IMR-90 (cell line): ENCODE data around the gene KLK13. TPM values are rescaled to one million over a fixed set of nuclear protein-coding genes. Genes with fewer than 3 reads are reported as not detected.
A peak's percentile ranks its signal among the peaks of the same experiment; 100 is the strongest.

ENCODE experiments used
- ATAC-seq: fragments of 200-7000 bp; cut with Tn5 transposase; 2 replicates; pipeline ENCODE4 v1.9.1; 2020; ENCODE audit warnings: low read depth, mild to moderate bottlenecking, moderate library complexity
- BruUV-seq: library from RNA; stranded (reverse); fragments of 400-500 nt; replicated peaks from 2 replicates; lab custom pipeline; 2021; lab: Mats Ljungman, UMichigan
- CTCF ChIA-PET: fragments of 300-600 bp; formaldehyde crosslinking; extraction: SDS; loops from one replicate; lab custom pipeline; 2021; ENCODE audit warnings: antibody characterized with exemption; lab: Yijun Ruan, JAX
- POLR2A ChIA-PET: fragments of 300-600 bp; sonication (Branson Sonifier 250); formaldehyde crosslinking; loops from one replicate; lab custom pipeline; 2022; ENCODE audit warnings: antibody characterized with exemption; ENCODE audit not compliant: unreplicated experiment; lab: Charles Lee
- DNase-seq: peaks from one replicate; pipeline ENCODE4 v3.0.0; 2013
- H2AFZ ChIP-seq: replicated peaks from 2 replicates; pipeline ENCODE3; 2013; ENCODE audit warnings: low read length, mild to moderate bottlenecking; ENCODE audit not compliant: poor library complexity
- H2AK5ac ChIP-seq: 2 replicates; pipeline ENCODE4 v1.6.1; 2013; ENCODE audit warnings: low read depth, low read length, inconsistent platforms
- H2AK9ac ChIP-seq: replicated peaks from 2 replicates; pipeline ENCODE3; 2013; ENCODE audit warnings: mild to moderate bottlenecking, low read depth, low read length, moderate library complexity; ENCODE audit not compliant: poor library complexity
- H2BK120ac ChIP-seq: 2 replicates; pipeline ENCODE4 v1.6.1; 2013; ENCODE audit warnings: low read depth, low read length, inconsistent platforms
- H2BK15ac ChIP-seq: 3 replicates; pipeline ENCODE4 v1.6.1; 2013; ENCODE audit warnings: low read depth, low read length, inconsistent platforms
- H2BK20ac ChIP-seq: 2 replicates; pipeline ENCODE4 v1.6.1; 2013; ENCODE audit warnings: low read depth, mild to moderate bottlenecking, inconsistent platforms, low read length, moderate library complexity
- H2BK5ac ChIP-seq: 2 replicates; pipeline ENCODE4 v1.6.1; 2013; ENCODE audit warnings: mild to moderate bottlenecking, low read depth, low read length, inconsistent platforms; ENCODE audit not compliant: poor library complexity, severe bottlenecking
- H3K14ac ChIP-seq: replicated peaks from 2 replicates; pipeline ENCODE4 v1.6.1; 2013; ENCODE audit warnings: low read depth, low read length, inconsistent platforms
- H3K18ac ChIP-seq: 2 replicates; pipeline ENCODE4 v1.6.1; 2013; ENCODE audit warnings: low read depth, low read length, control low read depth
- H3K23ac ChIP-seq: 2 replicates; pipeline ENCODE4 v1.6.1; 2013; ENCODE audit warnings: low read depth, low read length, inconsistent platforms
- H3K27ac ChIP-seq: 2 replicates; pipeline ENCODE4 v1.5.1; 2013; ENCODE audit warnings: mild to moderate bottlenecking, control low read depth, low read length; ENCODE audit not compliant: insufficient read depth
- H3K27me3 ChIP-seq: 2 replicates; pipeline ENCODE4 v1.6.1; 2013; ENCODE audit warnings: low read length; ENCODE audit not compliant: control insufficient read depth, insufficient read depth
- H3K36me3 ChIP-seq: 2 replicates; pipeline ENCODE4 v1.6.1; 2013; ENCODE audit warnings: low read length, mixed read lengths; ENCODE audit not compliant: control insufficient read depth, insufficient read depth
- H3K4ac ChIP-seq: 2 replicates; pipeline ENCODE4 v1.6.1; 2013; ENCODE audit warnings: low read depth, low read length, inconsistent platforms
- H3K4me1 ChIP-seq: 2 replicates; pipeline ENCODE4 v1.6.1; 2013; ENCODE audit warnings: low read length, mixed read lengths; ENCODE audit not compliant: control insufficient read depth, insufficient read depth
- H3K4me2 ChIP-seq: 2 replicates; pipeline ENCODE4 v1.6.1; 2013; ENCODE audit warnings: low read depth, mild to moderate bottlenecking, control low read depth, low read length, moderate library complexity
- H3K4me3 ChIP-seq: 2 replicates; pipeline ENCODE4 v1.5.1; 2013; ENCODE audit warnings: low read depth, mild to moderate bottlenecking, control low read depth, low read length, moderate library complexity; ENCODE audit not compliant: insufficient read depth
- H3K56ac ChIP-seq: 2 replicates; pipeline ENCODE4 v1.6.1; 2013; ENCODE audit warnings: low read length, inconsistent platforms; ENCODE audit not compliant: insufficient read depth; ENCODE audit errors: extremely low read depth
- H3K79me1 ChIP-seq, 2 experiments: 2 replicates each; pipeline ENCODE4 v1.6.1; 2013; ENCODE audit warnings: low read length in 2 of 2, inconsistent platforms in 1 of 2, low read depth in 1 of 2
- H3K9ac ChIP-seq: 2 replicates; pipeline ENCODE4 v1.6.1; 2013; ENCODE audit warnings: low read depth, low read length, control low read depth
- H3K9me1 ChIP-seq: 2 replicates; pipeline ENCODE4 v1.6.1; 2013; ENCODE audit warnings: low read length, inconsistent platforms; ENCODE audit not compliant: insufficient read depth
- H3K9me3 ChIP-seq: 2 replicates; pipeline ENCODE4 v1.6.1; 2013; ENCODE audit warnings: low read length; ENCODE audit not compliant: control insufficient read depth, insufficient read depth
- H4K20me1 ChIP-seq: 2 replicates; pipeline ENCODE4 v1.6.1; 2013; ENCODE audit warnings: low read length, inconsistent platforms; ENCODE audit not compliant: insufficient read depth
- H4K5ac ChIP-seq: 2 replicates; pipeline ENCODE4 v1.6.1; 2013; ENCODE audit warnings: mild to moderate bottlenecking, low read depth, low read length, control low read depth
- H4K8ac ChIP-seq, 2 experiments: 2 replicates each; pipeline ENCODE4 v1.6.1; 2013; ENCODE audit warnings: low read depth in 2 of 2, low read length in 2 of 2, control low read depth in 1 of 2, inconsistent platforms in 1 of 2
- H4K91ac ChIP-seq: 2 replicates; pipeline ENCODE4 v1.6.1; 2013; ENCODE audit warnings: low read depth, low read length, inconsistent platforms; ENCODE audit not compliant: insufficient read depth
- CTCF ChIP-seq: conservative IDR thresholded peaks from 2 replicates; pipeline ENCODE4 v1.5.1; 2012; ENCODE audit warnings: mild to moderate bottlenecking, low read depth, low read length, improper control_type of control experiment
- MXI1 ChIP-seq: IDR thresholded peaks from 2 replicates; pipeline ENCODE4 v1.6.1; 2012; ENCODE audit warnings: low read depth, mild to moderate bottlenecking, low read length, moderate library complexity, borderline replicate concordance
- RAD21 ChIP-seq: IDR thresholded peaks from 2 replicates; pipeline ENCODE4 v1.6.1; 2012; ENCODE audit warnings: low read length, improper control_type of control experiment
- WGBS, 2 experiments: methylation state at CpG; one replicate each; pipeline versions ENCODE4 v1.1.5 to v1.1.7; 2013; ENCODE audit warnings: missing lambda C conversion rate in 2 of 2; ENCODE audit not compliant: insufficient read length in 1 of 2; ENCODE audit errors: extremely low coverage in 2 of 2; 5-methylcytosine and 5-hydroxymethylcytosine counted together
- dilution Hi-C: fragments of 300-500 bp; cut with HindIII; formaldehyde crosslinking; loops from one replicate; pipeline ENCODE4 v1.14.3; 2018; ENCODE audit warnings: low sequenced_read_pairs; ENCODE audit not compliant: unreplicated experiment
- in situ Hi-C: fragments of 300-500 bp; cut with MboI; formaldehyde crosslinking; loops from 3 replicates; pipeline ENCODE4 v1.14.3; 2019; ENCODE audit warnings: low sequenced_read_pairs, inconsistent platforms, mixed read lengths
- intact Hi-C: fragments of 100-400 bp; cut with micrococcal nuclease; formaldehyde crosslinking; loops from 2 replicates; pipeline ENCODE4 v1.10.0; 2022
- polyA plus RNA-seq, 3 experiments: library from polyadenylated mRNA; depleted of rRNA; stranded (reverse); fragments of >200 nt; gene quantifications; 2 replicates each; pipeline ENCODE4 v1.2.3, GENCODE V29; 2012; ENCODE audit warnings: low replicate concordance in 1 of 3
- total RNA-seq: library from RNA; depleted of rRNA; stranded (reverse); fragments of >200 nt; gene quantifications from 2 replicates; pipeline ENCODE4 v1.2.3, GENCODE V29; 2012

Gene KLK13
- total and polyA plus RNA-seq, 2 of the 4 experiments (the other 2 are of a cell fraction) = not detected

- no peak overlapping the region for H3K4me3 ChIP-seq
- H3K14ac ChIP-seq = no peak overlapping the region
- 88% methylated on average over 5 of the region's 6 CpGs; no CpG with 5 or more reads in 1 of the 2 experiments for WGBS, 2 experiments
- H3K23ac ChIP-seq = no peak overlapping the region
- H3K4me2 ChIP-seq = no peak overlapping the region
- H2BK5ac ChIP-seq = no peak overlapping the region
- H3K27ac ChIP-seq = no peak overlapping the region
- no TSS peak for BruUV-seq
- intact Hi-C loops (loop anchor here (5.0 kb wide), 1 partner anchor 164 kb away; no protein-coding TSS in a partner anchor), in situ Hi-C loops (no loop called here), dilution Hi-C loops (no loop called here)
- H4K8ac ChIP-seq = no peak overlapping the region
- H2BK120ac ChIP-seq = no peak overlapping the region
- no peak overlapping the region for H3K9ac ChIP-seq
- no peak for TF ChIP-seq MXI1
- peak; percentile 4; the same call in 1 of the 2 replicates for TF ChIP-seq RAD21
- peak; percentile 19; the same call in 1 of the 2 replicates for TF ChIP-seq CTCF
- H2BK20ac ChIP-seq = no peak overlapping the region
- no peaks in the 10 kb centered on the region; the same call in 1 of the 2 replicates for H3K9me1 ChIP-seq
- no peak overlapping the region for H3K18ac ChIP-seq
- H2BK15ac ChIP-seq = no peak overlapping the region
- H2AFZ ChIP-seq = no peak overlapping the region
- no peak overlapping the region for H3K56ac ChIP-seq
- H3K27me3 ChIP-seq = no peaks in the 10 kb centered on the region
- no peak for DNase-seq
- H4K5ac ChIP-seq = no peak overlapping the region
- POLR2A ChIA-PET = no interaction called here
- no peaks in the 10 kb centered on the region for H3K9me3 ChIP-seq
- H3K79me1 ChIP-seq = peaks cover 0 to 27% of the 10 kb centered on the region in 2 experiments; a peak in 2 of 4 replicates
- ATAC-seq = no peak
- no peak overlapping the region for H2AK9ac ChIP-seq
- no peak overlapping the region for H3K4ac ChIP-seq
- no peak overlapping the region for H4K91ac ChIP-seq
- CTCF ChIA-PET = no interaction called here
- H2AK5ac ChIP-seq = no peak overlapping the region
- H3K36me3 ChIP-seq = peaks cover 11% of the 10 kb centered on the region
- H3K4me1 ChIP-seq = peaks cover 3% of the 10 kb centered on the region; the same call in 1 of the 2 replicates
- peaks cover 21% of the 10 kb centered on the region for H4K20me1 ChIP-seq
Observed at GRCh38 chr19:51096473-51097165, 31.7 kb upstream of the KLK13 start.
